ENCODE results near the gene ADORA3.

ADORA3 gene

DNA sequence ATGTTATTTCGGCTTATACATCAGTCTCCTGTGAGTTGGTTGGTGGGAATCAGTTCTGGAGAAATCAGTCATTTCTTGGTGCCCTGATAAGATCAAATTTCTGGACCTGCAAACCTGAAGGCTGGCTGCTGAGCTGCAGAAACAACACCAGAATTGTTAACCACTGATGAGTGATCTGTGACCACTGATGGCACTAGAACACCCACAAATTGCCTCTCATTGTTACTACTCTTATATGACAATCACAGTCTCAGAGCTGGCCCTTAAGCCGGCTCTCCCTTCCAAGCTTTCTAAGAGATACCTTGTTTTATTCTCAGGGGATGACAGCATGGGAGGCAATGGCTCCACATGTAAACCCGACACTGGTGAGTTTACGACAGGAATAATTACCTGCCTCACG is 27.7 kb downstream of the ADORA3 start:
- Histone ChIP-seq H3K4me1 (ENCODE audit: control insufficient read depth, insufficient read depth, low read length, poor library complexity, severe bottlenecking) (no peaks in the 10 kb centered on the region), H3K4me3 (ENCODE audit: extremely low read depth, insufficient read depth, low read length, poor library complexity, severe bottlenecking) (no peak overlapping the region), H3K27ac (ENCODE audit: low read depth, low read length, severe bottlenecking) (no peak overlapping the region), H3K36me3 (ENCODE audit: control insufficient read depth, insufficient read depth, low read length) (peaks cover 3% of the 10 kb centered on the region), H3K9me3 (ENCODE audit: control insufficient read depth, low read length) (no peaks in the 10 kb centered on the region)
- WGBS, 2 experiments (ENCODE audit: insufficient coverage in 2 of 2): 100% methylated on average over 2 to 3 of the region's 5 CpGs

- 80 to 100% methylated on average over 1 of the region's 4 CpGs for WGBS, 2 experiments (ENCODE audit: insufficient coverage in 2 of 2)
- no peak overlapping the region for H3K27ac ChIP-seq (ENCODE audit: low read depth, low read length, severe bottlenecking)
- peaks cover 7% of the 10 kb centered on the region for H3K36me3 ChIP-seq (ENCODE audit: control insufficient read depth, insufficient read depth, low read length)
- no peaks in the 10 kb centered on the region for H3K4me1 ChIP-seq (ENCODE audit: control insufficient read depth, insufficient read depth, low read length, poor library complexity, severe bottlenecking)
- no peaks in the 10 kb centered on the region for H3K9me3 ChIP-seq (ENCODE audit: control insufficient read depth, low read length)
- H3K4me3 ChIP-seq (ENCODE audit: extremely low read depth, insufficient read depth, low read length, poor library complexity, severe bottlenecking): no peak overlapping the region
These were observed 28.9 kb downstream of the ADORA3 start for GRCh38 chr1:111474521-111474920.

DNA sequence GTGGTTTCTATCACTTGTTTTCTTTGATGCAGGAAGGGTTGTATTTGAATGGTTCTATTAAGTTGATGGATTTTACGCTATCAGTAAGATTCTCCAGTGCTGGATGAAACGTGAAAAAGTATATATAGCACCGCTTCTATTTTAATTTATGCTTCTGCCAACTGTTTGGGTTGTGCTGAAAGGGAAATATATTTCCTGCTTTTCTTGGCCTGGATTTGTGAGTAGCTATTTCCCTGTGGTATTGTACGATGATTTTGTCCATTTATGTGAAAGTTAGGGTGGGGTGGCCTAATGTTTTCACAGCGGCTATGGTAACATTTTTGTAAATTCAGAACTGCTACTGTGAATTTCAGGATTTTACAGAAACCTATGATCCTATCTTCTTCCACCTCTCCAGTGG is 29.3 kb downstream of the ADORA3 start:
- H3K9me3 ChIP-seq (ENCODE audit: control insufficient read depth, low read length): no peaks in the 10 kb centered on the region
- 88 to 91% methylated on average over 3 to 4 of the region's 5 CpGs for WGBS, 2 experiments (ENCODE audit: insufficient coverage in 2 of 2)
- peaks cover 11% of the 10 kb centered on the region for H3K36me3 ChIP-seq (ENCODE audit: control insufficient read depth, insufficient read depth, low read length)

DNA sequence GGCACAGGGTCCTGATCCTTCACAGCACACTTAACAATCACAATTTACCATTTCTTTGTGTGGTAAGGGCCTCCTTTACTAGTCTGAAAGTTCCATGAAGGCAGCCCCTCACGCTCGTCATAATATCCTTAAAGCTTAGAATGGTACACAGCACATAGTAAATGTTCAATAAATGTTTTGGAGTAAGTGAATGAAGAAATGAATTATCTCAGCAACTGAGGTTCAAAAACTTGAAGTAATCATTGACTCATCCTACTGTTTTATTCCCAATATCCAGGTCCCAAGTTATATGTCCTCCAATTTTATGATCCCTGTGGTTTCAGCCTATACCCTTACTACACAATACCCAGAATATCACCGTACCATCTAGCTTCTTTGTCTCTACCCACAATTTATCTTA is 31.9 kb downstream of the ADORA3 start:
- no peaks in the 10 kb centered on the region for H3K9me3 ChIP-seq (ENCODE audit: control insufficient read depth, low read length)
- peaks cover 17% of the 10 kb centered on the region for H3K36me3 ChIP-seq (ENCODE audit: control insufficient read depth, insufficient read depth, low read length)
- H3K27ac ChIP-seq (ENCODE audit: low read depth, low read length, severe bottlenecking): no peak overlapping the region
- no peaks in the 10 kb centered on the region for H3K4me1 ChIP-seq (ENCODE audit: control insufficient read depth, insufficient read depth, low read length, poor library complexity, severe bottlenecking)
- H3K4me3 ChIP-seq (ENCODE audit: extremely low read depth, insufficient read depth, low read length, poor library complexity, severe bottlenecking): no peak overlapping the region
- no CpG with 5 or more reads among the region's 3 CpGs for WGBS, 2 experiments (ENCODE audit: insufficient coverage in 2 of 2)

More for the DNA sequence above, 29.3 kb downstream of the ADORA3 start:
- Histone ChIP-seq H3K4me1 (ENCODE audit: control insufficient read depth, insufficient read depth, low read length, poor library complexity, severe bottlenecking) (no peaks in the 10 kb centered on the region), H3K27ac (ENCODE audit: low read depth, low read length, severe bottlenecking) (no peak overlapping the region), H3K4me3 (ENCODE audit: extremely low read depth, insufficient read depth, low read length, poor library complexity, severe bottlenecking) (no peak overlapping the region)

- Histone ChIP-seq H3K4me1 (ENCODE audit: control insufficient read depth, insufficient read depth, low read length, poor library complexity, severe bottlenecking) (no peaks in the 10 kb centered on the region), H3K9me3 (ENCODE audit: control insufficient read depth, low read length) (no peaks in the 10 kb centered on the region), H3K27ac (ENCODE audit: low read depth, low read length, severe bottlenecking) (no peak overlapping the region), H3K4me3 (ENCODE audit: extremely low read depth, insufficient read depth, low read length, poor library complexity, severe bottlenecking) (no peak overlapping the region), H3K36me3 (ENCODE audit: control insufficient read depth, insufficient read depth, low read length) (peaks cover 17% of the 10 kb centered on the region)
- WGBS, 2 experiments (ENCODE audit: insufficient coverage in 2 of 2): 88 to 93% methylated on average over 3 of the region's 3 CpGs
These were observed 32.4 kb downstream of the ADORA3 start for GRCh38 chr1:111471012-111471411.

DNA sequence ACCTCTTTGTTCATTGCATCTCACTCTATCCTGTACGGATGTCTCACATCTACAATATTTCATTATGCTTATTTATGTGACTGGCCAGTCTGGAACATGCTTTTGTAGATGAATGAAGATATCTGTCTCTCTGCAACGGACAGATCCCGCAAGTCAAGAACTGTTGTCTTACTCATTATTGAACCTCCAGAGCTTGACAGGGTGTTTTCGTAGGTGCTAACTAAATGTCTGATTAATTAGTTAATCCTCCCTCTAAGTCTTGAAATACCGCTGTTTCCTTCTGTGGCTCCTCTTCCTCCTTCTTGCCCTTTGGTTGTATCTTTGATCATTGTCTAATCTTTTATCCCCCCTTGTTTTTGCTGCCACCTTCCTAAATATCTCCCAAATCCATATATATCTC is 32.8 kb downstream of the ADORA3 start:
- Histone ChIP-seq H3K4me1 (ENCODE audit: control insufficient read depth, insufficient read depth, low read length, poor library complexity, severe bottlenecking) (no peaks in the 10 kb centered on the region), H3K9me3 (ENCODE audit: control insufficient read depth, low read length) (no peaks in the 10 kb centered on the region), H3K4me3 (ENCODE audit: extremely low read depth, insufficient read depth, low read length, poor library complexity, severe bottlenecking) (no peak overlapping the region), H3K27ac (ENCODE audit: low read depth, low read length, severe bottlenecking) (no peak overlapping the region), H3K36me3 (ENCODE audit: control insufficient read depth, insufficient read depth, low read length) (peaks cover 17% of the 10 kb centered on the region)
- 96 to 100% methylated on average over 4 of the region's 5 CpGs for WGBS, 2 experiments (ENCODE audit: insufficient coverage in 2 of 2)

DNA sequence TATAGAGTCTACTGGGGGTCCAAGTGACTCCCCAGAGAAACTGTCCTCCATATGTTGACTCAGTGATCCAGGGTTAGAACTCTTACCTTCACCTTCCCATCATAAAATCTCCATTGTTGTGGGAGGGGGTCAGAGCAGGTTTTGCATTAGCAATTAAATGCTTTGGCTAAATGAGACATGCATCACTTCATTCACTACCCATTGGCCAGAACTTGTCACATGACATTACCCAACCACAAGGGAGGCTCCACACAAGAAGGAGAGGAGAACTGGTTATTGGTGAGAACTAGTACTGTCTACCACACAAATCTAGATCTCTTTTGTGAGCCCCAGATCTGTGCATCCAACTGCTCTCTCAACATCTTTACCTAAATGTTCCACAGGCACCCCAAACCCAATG is 33.9 kb downstream of the ADORA3 start:
- Histone ChIP-seq H3K27ac (ENCODE audit: low read depth, low read length, severe bottlenecking) (no peak overlapping the region), H3K4me1 (ENCODE audit: control insufficient read depth, insufficient read depth, low read length, poor library complexity, severe bottlenecking) (no peaks in the 10 kb centered on the region), H3K4me3 (ENCODE audit: extremely low read depth, insufficient read depth, low read length, poor library complexity, severe bottlenecking) (no peak overlapping the region), H3K36me3 (ENCODE audit: control insufficient read depth, insufficient read depth, low read length) (peaks cover 17% of the 10 kb centered on the region), H3K9me3 (ENCODE audit: control insufficient read depth, low read length) (no peaks in the 10 kb centered on the region)

DNA sequence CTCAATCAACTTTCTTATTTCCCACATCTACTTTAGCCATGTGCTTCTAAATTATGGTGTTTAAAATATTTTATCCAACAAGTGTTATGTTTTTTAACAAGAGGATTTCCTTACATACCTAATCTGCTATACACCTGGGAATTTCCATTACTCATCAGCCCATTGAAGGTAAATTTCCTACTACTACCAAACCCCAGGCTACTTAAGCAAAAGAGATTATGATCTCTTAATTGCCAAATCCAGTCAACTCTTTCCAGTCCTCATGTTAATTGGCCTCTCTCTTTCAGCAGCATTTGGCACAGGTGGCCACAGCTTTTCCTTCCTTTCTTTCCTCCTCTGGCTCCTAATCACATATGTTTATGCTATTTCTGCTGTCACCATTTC is 34.7 kb downstream of the ADORA3 start:
- Histone ChIP-seq H3K27ac (ENCODE audit: low read depth, low read length, severe bottlenecking) (no peak overlapping the region), H3K4me1 (ENCODE audit: control insufficient read depth, insufficient read depth, low read length, poor library complexity, severe bottlenecking) (no peaks in the 10 kb centered on the region), H3K4me3 (ENCODE audit: extremely low read depth, insufficient read depth, low read length, poor library complexity, severe bottlenecking) (no peak overlapping the region), H3K36me3 (ENCODE audit: control insufficient read depth, insufficient read depth, low read length) (peaks cover 17% of the 10 kb centered on the region), H3K9me3 (ENCODE audit: control insufficient read depth, low read length) (no peaks in the 10 kb centered on the region)

GRCh38 chr1:111467865-111468716 is 35.3 kb downstream of the ADORA3 start:
- Histone ChIP-seq H3K9me3 (ENCODE audit: control insufficient read depth, low read length) (no peaks in the 10 kb centered on the region), H3K4me3 (ENCODE audit: extremely low read depth, insufficient read depth, low read length, poor library complexity, severe bottlenecking) (no peak overlapping the region), H3K27ac (ENCODE audit: low read depth, low read length, severe bottlenecking) (no peak overlapping the region), H3K36me3 (ENCODE audit: control insufficient read depth, insufficient read depth, low read length) (peaks cover 18% of the 10 kb centered on the region), H3K4me1 (ENCODE audit: control insufficient read depth, insufficient read depth, low read length, poor library complexity, severe bottlenecking) (no peaks in the 10 kb centered on the region)
- WGBS, 2 experiments (ENCODE audit: insufficient coverage in 2 of 2): 94 to 100% methylated on average over 1 to 2 of the region's 2 CpGs

- H3K9me3 ChIP-seq (ENCODE audit: control insufficient read depth, low read length): no peaks in the 10 kb centered on the region
- no peaks in the 10 kb centered on the region for H3K4me1 ChIP-seq (ENCODE audit: control insufficient read depth, insufficient read depth, low read length, poor library complexity, severe bottlenecking)
- no CpG with 5 or more reads among the region's 1 CpG for WGBS, 2 experiments (ENCODE audit: insufficient coverage in 2 of 2)
- no peak overlapping the region for H3K4me3 ChIP-seq (ENCODE audit: extremely low read depth, insufficient read depth, low read length, poor library complexity, severe bottlenecking)
- H3K27ac ChIP-seq (ENCODE audit: low read depth, low read length, severe bottlenecking): no peak overlapping the region
- H3K36me3 ChIP-seq (ENCODE audit: control insufficient read depth, insufficient read depth, low read length): peaks cover 32% of the 10 kb centered on the region
These were observed 37.0 kb downstream of the ADORA3 start for GRCh38 chr1:111466480-111466879.

DNA sequence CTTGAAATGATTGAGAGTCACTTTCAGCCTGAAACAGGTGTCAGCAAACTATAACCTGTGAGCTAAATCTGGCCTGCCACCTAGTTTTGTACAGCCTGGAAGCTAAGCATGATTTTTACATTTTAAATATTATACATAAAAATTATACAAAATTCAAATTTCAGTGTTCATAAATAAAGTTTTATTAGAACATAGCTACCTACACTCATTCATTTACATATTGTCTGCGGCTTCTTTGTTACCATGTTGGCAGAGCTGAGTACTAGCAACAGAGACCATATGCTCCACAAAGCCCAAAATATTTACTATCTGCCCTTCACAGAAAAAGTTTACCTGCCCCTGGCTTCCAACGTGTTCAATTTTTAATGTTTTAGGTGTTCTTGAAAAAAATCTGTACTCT is 37.7 kb downstream of the ADORA3 start:
- H3K27ac ChIP-seq (ENCODE audit: low read depth, low read length, severe bottlenecking): no peak overlapping the region
- 86% methylated on average over 1 of the region's 2 CpGs; no CpG with 5 or more reads in 1 of the 2 experiments for WGBS, 2 experiments (ENCODE audit: insufficient coverage in 2 of 2)
- H3K36me3 ChIP-seq (ENCODE audit: control insufficient read depth, insufficient read depth, low read length): peaks cover 35% of the 10 kb centered on the region
- H3K9me3 ChIP-seq (ENCODE audit: control insufficient read depth, low read length): no peaks in the 10 kb centered on the region
- H3K4me1 ChIP-seq (ENCODE audit: control insufficient read depth, insufficient read depth, low read length, poor library complexity, severe bottlenecking): no peaks in the 10 kb centered on the region
- no peak overlapping the region for H3K4me3 ChIP-seq (ENCODE audit: extremely low read depth, insufficient read depth, low read length, poor library complexity, severe bottlenecking)

Data from mesodermal cell (in vitro differentiated cells).